C4-2B (cell line): ENCODE data around the gene CD209.

Experiments used
- ZFX ChIP-seq: fragments of 450-650 bp; IDR thresholded peaks from 2 replicates; pipeline ENCODE4 v1.6.1; 2017
- TF ChIP-seq, protein P1 (sequence below): fragments of 450-650 bp; conservative IDR thresholded peaks from 2 replicates; pipeline ENCODE4 v1.5.1; 2017; ENCODE audit warnings: mild to moderate bottlenecking

GRCh38 chr19:7731615-7732014 is 15.7 kb downstream of the CD209 start:
- TF ChIP-seq, protein P1, sequence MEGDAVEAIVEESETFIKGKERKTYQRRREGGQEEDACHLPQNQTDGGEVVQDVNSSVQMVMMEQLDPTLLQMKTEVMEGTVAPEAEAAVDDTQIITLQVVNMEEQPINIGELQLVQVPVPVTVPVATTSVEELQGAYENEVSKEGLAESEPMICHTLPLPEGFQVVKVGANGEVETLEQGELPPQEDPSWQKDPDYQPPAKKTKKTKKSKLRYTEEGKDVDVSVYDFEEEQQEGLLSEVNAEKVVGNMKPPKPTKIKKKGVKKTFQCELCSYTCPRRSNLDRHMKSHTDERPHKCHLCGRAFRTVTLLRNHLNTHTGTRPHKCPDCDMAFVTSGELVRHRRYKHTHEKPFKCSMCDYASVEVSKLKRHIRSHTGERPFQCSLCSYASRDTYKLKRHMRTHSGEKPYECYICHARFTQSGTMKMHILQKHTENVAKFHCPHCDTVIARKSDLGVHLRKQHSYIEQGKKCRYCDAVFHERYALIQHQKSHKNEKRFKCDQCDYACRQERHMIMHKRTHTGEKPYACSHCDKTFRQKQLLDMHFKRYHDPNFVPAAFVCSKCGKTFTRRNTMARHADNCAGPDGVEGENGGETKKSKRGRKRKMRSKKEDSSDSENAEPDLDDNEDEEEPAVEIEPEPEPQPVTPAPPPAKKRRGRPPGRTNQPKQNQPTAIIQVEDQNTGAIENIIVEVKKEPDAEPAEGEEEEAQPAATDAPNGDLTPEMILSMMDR, result no peak
- TF ChIP-seq ZFX, result no peak
